HepG2 (cell line): Measurements from ENCODE around the gene NDUFB3. TPM values are rescaled to one million over a fixed set of nuclear protein-coding genes. Genes with fewer than 3 reads are reported as not detected.

Experiments used
- AGO2 ChIP-seq: fragments of 200-400 bp; formaldehyde crosslinking; optimal IDR thresholded peaks from 2 replicates; pipeline ENCODE3; 2017; ENCODE audit warnings: mild to moderate bottlenecking, low read depth, low read length, moderate library complexity
- EP300 ChIP-seq, 3 experiments: sonication (generic) in 1 of 3; formaldehyde crosslinking in 1 of 3; IDR thresholded peaks; 2 replicates each; pipeline versions ENCODE4 v1.5.1 to v1.6.1; 2011 to 2020; ENCODE audit warnings: low read depth in 2 of 3, low read length in 2 of 3, borderline replicate concordance in 1 of 3, improper control_type of control experiment in 1 of 3, mild to moderate bottlenecking in 1 of 3, missing genetic modification reagents in 1 of 3, moderate library complexity in 1 of 3
- ETV5 ChIP-seq: IDR thresholded peaks from 2 replicates; pipeline ENCODE4 v1.6.1; 2018; ENCODE audit warnings: missing biosample characterization, missing genetic modification reagents, inconsistent platforms, borderline replicate concordance
- GATA4 ChIP-seq: sonication (generic); IDR thresholded peaks from 2 replicates; pipeline ENCODE4 v1.6.1; 2016; ENCODE audit warnings: antibody characterized with exemption, low read depth, borderline replicate concordance
- GFI1 ChIP-seq: sonication (generic); formaldehyde crosslinking; IDR thresholded peaks from 2 replicates; pipeline ENCODE4 v1.5.0; 2020; ENCODE audit warnings: missing genetic modification reagents, mild to moderate bottlenecking, borderline replicate concordance
- HOXD1 ChIP-seq: sonication (generic); formaldehyde crosslinking; IDR thresholded peaks from 2 replicates; pipeline ENCODE4 v1.5.0; 2020; ENCODE audit warnings: missing genetic modification reagents
- RFX3 ChIP-seq: IDR thresholded peaks from 2 replicates; pipeline ENCODE4 v1.6.1; 2016; ENCODE audit warnings: missing biosample characterization, missing genetic modification reagents
- ZNF451 ChIP-seq: sonication (generic); formaldehyde crosslinking; IDR thresholded peaks from 2 replicates; pipeline ENCODE4 v1.5.0; 2020; ENCODE audit warnings: mild to moderate bottlenecking, missing genetic modification reagents
- ZNF549 ChIP-seq: sonication (generic); formaldehyde crosslinking; IDR thresholded peaks from 2 replicates; pipeline ENCODE4 v1.5.0; 2020; ENCODE audit warnings: missing genetic modification reagents
- polyA plus RNA-seq, 8 experiments: library from polyadenylated mRNA; depleted of rRNA in 3 of 8; stranded (reverse) in 7 of 8; unstranded in 1 of 8; fragments of >200 nt; fragmentation: Illumina TruSeq in 4 of 8; extraction: Trizol in 4 of 8; gene quantifications; 2 replicates each; pipeline versions ENCODE4 v1.2.1 to v1.2.3, GENCODE V29; 2011 to 2016; ENCODE audit warnings: low read depth in 4 of 8, missing spikeins in 1 of 8, mixed read lengths in 1 of 8; ENCODE audit not compliant: insufficient read depth in 1 of 8
- total RNA-seq, 5 experiments: library from RNA; depleted of rRNA; stranded (reverse); fragments of >200 nt; fragmentation: Illumina TruSeq; extraction: Trizol; gene quantifications; 2 replicates each; pipeline ENCODE4 v1.2.3, GENCODE V29; 2016; ENCODE audit warnings: low read depth in 1 of 5
- TF ChIP-seq, protein P1 (sequence below): IDR thresholded peaks from 2 replicates; pipeline ENCODE4 v1.4.0; 2020; ENCODE audit warnings: mild to moderate bottlenecking, missing genetic modification reagents
- TF ChIP-seq, protein P2 (sequence below): sonication (generic); formaldehyde crosslinking; IDR thresholded peaks from 2 replicates; pipeline ENCODE4 v1.5.1; 2020; ENCODE audit warnings: missing genetic modification reagents, mild to moderate bottlenecking, borderline replicate concordance
- TF ChIP-seq, protein P3 (sequence below): sonication (generic); formaldehyde crosslinking; IDR thresholded peaks from 2 replicates; pipeline ENCODE4 v1.8.0; 2022; ENCODE audit warnings: missing genetic modification reagents, mild to moderate bottlenecking, borderline replicate concordance
- TF ChIP-seq, protein P4 (sequence below): sonication (generic); formaldehyde crosslinking; IDR thresholded peaks from 2 replicates; pipeline ENCODE4 v1.4.0; 2020; ENCODE audit warnings: missing genetic modification reagents

Gene NDUFB3
- total and polyA plus RNA-seq, 2 of the 13 experiments (the other 11 are each of a cell fraction or from before 2014, with no cell fraction given), result 50.7 to 159 TPM

DNA sequence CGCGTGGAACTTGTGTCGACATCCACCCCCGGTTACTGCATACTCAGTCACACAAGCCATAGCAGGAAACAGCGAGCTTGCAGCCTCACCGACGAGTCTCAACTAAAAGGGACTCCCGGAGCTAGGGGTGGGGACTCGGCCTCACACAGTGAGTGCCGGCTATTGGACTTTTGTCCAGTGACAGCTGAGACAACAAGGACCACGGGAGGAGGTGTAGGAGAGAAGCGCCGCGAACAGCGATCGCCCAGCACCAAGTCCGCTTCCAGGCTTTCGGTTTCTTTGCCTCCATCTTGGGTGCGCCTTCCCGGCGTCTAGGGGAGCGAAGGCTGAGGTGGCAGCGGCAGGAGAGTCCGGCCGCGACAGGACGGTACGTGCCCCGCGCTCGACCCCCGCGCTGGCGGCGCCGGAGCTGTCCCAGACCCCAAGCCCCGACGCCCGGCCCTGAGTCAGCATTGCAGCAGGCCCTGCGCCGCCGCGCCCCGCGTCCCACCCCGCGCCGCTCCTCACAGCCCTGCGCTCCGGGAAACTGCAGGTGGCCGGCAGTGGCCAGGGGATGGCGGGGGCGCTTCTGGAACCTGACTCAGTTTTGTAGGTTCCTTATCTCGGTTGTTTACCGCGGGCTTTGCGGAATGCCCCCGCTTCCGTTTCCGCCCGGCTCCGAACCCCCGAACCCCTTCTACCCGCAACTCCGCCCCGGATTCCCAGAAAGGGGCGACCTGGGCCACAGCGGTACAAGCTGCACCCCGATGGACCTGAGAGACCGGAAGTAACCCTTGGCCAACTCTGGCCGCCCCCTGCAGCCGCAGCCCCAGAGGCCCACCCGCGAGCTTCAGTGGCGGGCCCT, 44.5 kb downstream of the NDUFB3 start, which contains the start of gene CFLAR (continued):
- TF ChIP-seq ZNF451 (CRISPR knock-in tag), result peak; percentile 92
- TF ChIP-seq, protein P1, sequence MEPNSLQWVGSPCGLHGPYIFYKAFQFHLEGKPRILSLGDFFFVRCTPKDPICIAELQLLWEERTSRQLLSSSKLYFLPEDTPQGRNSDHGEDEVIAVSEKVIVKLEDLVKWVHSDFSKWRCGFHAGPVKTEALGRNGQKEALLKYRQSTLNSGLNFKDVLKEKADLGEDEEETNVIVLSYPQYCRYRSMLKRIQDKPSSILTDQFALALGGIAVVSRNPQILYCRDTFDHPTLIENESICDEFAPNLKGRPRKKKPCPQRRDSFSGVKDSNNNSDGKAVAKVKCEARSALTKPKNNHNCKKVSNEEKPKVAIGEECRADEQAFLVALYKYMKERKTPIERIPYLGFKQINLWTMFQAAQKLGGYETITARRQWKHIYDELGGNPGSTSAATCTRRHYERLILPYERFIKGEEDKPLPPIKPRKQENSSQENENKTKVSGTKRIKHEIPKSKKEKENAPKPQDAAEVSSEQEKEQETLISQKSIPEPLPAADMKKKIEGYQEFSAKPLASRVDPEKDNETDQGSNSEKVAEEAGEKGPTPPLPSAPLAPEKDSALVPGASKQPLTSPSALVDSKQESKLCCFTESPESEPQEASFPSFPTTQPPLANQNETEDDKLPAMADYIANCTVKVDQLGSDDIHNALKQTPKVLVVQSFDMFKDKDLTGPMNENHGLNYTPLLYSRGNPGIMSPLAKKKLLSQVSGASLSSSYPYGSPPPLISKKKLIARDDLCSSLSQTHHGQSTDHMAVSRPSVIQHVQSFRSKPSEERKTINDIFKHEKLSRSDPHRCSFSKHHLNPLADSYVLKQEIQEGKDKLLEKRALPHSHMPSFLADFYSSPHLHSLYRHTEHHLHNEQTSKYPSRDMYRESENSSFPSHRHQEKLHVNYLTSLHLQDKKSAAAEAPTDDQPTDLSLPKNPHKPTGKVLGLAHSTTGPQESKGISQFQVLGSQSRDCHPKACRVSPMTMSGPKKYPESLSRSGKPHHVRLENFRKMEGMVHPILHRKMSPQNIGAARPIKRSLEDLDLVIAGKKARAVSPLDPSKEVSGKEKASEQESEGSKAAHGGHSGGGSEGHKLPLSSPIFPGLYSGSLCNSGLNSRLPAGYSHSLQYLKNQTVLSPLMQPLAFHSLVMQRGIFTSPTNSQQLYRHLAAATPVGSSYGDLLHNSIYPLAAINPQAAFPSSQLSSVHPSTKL, result peak; percentile 69
- TF ChIP-seq ETV5 (CRISPR knock-in tag), result peak; percentile 98
- TF ChIP-seq, protein P2, sequence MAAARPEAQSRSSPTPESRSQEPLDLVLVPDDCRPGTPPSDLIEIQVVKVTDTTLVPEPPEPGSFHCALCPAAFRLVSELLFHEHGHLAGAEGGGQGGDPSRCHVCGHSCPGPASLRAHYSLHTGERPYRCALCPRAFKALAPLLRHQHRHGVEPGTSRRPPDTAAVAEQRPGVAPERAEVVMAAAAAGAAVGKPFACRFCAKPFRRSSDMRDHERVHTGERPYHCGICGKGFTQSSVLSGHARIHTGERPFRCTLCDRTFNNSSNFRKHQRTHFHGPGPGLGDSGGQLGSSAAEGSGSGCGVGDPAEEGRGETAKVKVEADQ (CRISPR knock-in tag), result peak; percentile 19; the same call in 1 of the 2 replicates
- peak; percentile 49; the same call in 1 of the 2 replicates for TF ChIP-seq GATA4
- TF ChIP-seq GFI1, result no peak; the same call in 1 of the 2 replicates
- TF ChIP-seq, protein P3, sequence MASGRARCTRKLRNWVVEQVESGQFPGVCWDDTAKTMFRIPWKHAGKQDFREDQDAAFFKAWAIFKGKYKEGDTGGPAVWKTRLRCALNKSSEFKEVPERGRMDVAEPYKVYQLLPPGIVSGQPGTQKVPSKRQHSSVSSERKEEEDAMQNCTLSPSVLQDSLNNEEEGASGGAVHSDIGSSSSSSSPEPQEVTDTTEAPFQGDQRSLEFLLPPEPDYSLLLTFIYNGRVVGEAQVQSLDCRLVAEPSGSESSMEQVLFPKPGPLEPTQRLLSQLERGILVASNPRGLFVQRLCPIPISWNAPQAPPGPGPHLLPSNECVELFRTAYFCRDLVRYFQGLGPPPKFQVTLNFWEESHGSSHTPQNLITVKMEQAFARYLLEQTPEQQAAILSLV (CRISPR knock-in tag), result peak; percentile 51; the same call in 1 of the 2 replicates
- peak in 1 of 2 experiments; percentile 37; a peak in 1 of 4 replicates for TF ChIP-seq EP300 (IDR thresholded peaks at IDR 0.05; ENCODE audit: low read depth in 2 of 2, low read length in 2 of 2)
- TF ChIP-seq EP300 (CRISPR knock-in tag; IDR thresholded peaks at IDR 0.05; ENCODE audit: borderline replicate concordance), result peak; percentile 51; the same call in 1 of the 2 replicates
- peak; percentile 98 for TF ChIP-seq AGO2
- 0 out of 2 replicates have a peak, but pooled peaks have one; percentile 16 for TF ChIP-seq RFX3 (CRISPR knock-in tag)
- TF ChIP-seq, protein P4, sequence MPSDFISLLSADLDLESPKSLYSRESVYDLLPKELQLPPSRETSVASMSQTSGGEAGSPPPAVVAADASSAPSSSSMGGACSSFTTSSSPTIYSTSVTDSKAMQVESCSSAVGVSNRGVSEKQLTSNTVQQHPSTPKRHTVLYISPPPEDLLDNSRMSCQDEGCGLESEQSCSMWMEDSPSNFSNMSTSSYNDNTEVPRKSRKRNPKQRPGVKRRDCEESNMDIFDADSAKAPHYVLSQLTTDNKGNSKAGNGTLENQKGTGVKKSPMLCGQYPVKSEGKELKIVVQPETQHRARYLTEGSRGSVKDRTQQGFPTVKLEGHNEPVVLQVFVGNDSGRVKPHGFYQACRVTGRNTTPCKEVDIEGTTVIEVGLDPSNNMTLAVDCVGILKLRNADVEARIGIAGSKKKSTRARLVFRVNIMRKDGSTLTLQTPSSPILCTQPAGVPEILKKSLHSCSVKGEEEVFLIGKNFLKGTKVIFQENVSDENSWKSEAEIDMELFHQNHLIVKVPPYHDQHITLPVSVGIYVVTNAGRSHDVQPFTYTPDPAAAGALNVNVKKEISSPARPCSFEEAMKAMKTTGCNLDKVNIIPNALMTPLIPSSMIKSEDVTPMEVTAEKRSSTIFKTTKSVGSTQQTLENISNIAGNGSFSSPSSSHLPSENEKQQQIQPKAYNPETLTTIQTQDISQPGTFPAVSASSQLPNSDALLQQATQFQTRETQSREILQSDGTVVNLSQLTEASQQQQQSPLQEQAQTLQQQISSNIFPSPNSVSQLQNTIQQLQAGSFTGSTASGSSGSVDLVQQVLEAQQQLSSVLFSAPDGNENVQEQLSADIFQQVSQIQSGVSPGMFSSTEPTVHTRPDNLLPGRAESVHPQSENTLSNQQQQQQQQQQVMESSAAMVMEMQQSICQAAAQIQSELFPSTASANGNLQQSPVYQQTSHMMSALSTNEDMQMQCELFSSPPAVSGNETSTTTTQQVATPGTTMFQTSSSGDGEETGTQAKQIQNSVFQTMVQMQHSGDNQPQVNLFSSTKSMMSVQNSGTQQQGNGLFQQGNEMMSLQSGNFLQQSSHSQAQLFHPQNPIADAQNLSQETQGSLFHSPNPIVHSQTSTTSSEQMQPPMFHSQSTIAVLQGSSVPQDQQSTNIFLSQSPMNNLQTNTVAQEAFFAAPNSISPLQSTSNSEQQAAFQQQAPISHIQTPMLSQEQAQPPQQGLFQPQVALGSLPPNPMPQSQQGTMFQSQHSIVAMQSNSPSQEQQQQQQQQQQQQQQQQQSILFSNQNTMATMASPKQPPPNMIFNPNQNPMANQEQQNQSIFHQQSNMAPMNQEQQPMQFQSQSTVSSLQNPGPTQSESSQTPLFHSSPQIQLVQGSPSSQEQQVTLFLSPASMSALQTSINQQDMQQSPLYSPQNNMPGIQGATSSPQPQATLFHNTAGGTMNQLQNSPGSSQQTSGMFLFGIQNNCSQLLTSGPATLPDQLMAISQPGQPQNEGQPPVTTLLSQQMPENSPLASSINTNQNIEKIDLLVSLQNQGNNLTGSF (CRISPR knock-in tag), result peak; percentile 53
- TF ChIP-seq ZNF549, result peak; percentile 36; the same call in 1 of the 2 replicates
- no peak; the same call in none of the 2 replicates for TF ChIP-seq HOXD1 (CRISPR knock-in tag)
